GM18498 (cell line): ENCODE measurements around the gene DIS3L2.

ENCODE experiments used
- ATAC-seq: cut with Tn5 transposase; IDR thresholded peaks from one replicate; pipeline ENCODE4 v1.9.1; 2021; ENCODE audit warnings: mild to moderate bottlenecking, moderate library complexity; ENCODE audit not compliant: unreplicated experiment

The DIS3L2 gene, protein sequence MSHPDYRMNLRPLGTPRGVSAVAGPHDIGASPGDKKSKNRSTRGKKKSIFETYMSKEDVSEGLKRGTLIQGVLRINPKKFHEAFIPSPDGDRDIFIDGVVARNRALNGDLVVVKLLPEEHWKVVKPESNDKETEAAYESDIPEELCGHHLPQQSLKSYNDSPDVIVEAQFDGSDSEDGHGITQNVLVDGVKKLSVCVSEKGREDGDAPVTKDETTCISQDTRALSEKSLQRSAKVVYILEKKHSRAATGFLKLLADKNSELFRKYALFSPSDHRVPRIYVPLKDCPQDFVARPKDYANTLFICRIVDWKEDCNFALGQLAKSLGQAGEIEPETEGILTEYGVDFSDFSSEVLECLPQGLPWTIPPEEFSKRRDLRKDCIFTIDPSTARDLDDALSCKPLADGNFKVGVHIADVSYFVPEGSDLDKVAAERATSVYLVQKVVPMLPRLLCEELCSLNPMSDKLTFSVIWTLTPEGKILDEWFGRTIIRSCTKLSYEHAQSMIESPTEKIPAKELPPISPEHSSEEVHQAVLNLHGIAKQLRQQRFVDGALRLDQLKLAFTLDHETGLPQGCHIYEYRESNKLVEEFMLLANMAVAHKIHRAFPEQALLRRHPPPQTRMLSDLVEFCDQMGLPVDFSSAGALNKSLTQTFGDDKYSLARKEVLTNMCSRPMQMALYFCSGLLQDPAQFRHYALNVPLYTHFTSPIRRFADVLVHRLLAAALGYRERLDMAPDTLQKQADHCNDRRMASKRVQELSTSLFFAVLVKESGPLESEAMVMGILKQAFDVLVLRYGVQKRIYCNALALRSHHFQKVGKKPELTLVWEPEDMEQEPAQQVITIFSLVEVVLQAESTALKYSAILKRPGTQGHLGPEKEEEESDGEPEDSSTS

DNA sequence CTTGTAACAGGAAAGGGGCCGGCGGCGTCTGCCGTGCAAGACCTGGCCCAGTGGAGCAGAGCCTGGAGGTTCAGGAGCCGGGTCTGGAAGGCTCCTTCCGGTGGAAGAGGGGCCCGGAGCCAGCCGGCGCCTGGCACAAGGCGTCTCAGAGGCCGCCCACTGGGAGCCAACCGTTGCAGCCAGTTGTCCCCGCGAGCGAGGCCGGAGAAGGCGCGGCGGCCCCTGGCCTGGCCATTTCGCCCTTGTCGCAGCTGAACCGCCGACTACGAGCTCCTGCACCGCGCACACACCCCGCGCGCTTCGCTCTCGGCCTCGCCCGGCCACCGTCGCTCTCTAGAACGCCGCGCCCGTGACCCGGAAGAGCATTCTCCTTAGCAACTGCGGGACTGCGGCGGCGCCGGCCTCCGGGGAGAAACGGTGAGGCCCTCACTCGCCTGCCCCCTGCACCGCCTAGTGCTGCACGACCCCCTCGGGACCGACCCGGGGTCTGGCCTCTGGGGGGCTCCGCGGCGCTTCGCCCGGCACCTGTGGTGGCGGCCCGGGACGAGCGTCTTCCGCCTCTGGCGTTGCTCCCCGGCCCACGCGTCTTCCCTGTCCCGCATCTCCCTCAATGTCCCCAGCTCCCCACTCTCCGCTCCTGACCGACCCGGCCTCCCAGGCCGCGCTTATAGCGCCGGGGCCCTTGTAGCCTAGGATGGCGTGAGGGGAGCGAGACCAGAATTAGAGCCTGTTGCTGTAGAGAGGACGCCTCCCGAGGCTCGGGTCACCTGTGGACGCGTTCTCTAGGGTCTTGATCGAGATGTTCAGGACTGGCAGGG lies at the start of gene DIS3L2:
Gene DIS3L2, plus strand, starts transcription at position 365 of the 818 bp plus-strand sequence. CDS start 53,215 bp downstream, outside the sequence.
- peak; percentile 96 for ATAC-seq

DNA sequence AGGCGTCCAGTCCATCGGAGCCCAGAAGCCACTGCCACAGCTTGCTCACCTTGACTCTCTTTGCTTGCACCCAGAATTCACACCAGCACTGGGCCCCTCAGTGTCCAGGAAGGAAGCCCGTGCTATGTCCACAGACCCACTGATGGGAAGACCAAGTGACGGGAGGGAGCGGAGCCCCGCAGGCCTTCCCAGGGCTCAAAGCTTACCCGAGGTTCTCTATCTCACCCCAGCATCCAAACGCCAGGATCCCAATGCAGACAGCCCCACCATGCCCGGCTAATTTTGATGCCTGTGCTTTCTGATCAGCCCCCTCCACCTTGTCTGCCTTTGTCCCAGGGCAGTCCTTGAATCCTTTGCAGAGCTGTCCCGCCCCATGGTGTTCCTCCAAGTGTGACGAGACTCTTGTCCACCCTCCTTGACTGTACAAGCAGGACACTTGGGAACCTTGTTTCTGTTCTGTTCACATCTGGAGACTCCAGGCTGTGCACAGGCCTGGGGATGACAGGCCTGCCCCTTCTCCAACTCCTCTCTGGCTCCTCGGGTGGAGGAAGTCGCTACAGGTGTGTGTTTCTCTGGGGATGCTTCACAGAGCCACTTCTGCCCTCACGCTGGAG lies 47.3 kb upstream of the DIS3L2 start:
- ATAC-seq = no peak

DNA sequence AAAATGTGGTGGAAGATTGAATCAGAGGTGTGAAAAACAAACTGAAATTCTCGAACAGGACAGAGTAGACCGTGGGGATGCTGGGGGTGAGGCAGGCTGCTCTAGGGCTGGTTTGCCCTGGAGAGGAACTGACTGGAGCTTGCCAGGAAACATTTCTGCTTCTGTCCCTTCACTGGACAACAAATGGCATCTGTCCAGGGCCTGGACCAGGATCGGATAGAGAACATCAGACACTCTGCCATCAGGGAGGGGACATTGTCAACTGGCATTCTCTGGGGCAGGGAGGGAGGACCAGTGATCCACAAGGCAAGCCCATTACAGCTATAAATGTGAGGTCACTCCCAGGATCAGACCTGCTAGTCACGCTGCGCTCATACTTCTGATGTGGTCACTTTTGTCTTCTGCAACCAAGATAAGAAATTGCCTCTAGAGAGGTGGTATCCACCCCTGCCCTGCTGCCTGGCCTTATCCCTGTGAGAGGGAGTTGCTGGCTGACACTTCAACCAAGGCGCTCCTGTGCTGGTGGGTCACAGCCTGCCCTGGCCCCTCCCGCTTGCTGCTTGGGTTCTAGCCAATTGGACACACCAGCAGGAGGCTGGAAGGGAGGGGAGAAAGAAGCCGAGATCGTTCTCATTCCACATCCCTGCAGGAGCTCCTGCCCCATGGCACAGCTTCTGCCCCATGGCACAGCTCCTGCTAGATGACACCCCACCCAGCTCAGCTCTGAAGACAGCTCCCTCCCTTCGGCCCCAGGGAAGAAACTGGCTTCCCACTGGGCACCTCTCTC lies 44.0 kb upstream of the DIS3L2 start:
- no peak for ATAC-seq

DNA sequence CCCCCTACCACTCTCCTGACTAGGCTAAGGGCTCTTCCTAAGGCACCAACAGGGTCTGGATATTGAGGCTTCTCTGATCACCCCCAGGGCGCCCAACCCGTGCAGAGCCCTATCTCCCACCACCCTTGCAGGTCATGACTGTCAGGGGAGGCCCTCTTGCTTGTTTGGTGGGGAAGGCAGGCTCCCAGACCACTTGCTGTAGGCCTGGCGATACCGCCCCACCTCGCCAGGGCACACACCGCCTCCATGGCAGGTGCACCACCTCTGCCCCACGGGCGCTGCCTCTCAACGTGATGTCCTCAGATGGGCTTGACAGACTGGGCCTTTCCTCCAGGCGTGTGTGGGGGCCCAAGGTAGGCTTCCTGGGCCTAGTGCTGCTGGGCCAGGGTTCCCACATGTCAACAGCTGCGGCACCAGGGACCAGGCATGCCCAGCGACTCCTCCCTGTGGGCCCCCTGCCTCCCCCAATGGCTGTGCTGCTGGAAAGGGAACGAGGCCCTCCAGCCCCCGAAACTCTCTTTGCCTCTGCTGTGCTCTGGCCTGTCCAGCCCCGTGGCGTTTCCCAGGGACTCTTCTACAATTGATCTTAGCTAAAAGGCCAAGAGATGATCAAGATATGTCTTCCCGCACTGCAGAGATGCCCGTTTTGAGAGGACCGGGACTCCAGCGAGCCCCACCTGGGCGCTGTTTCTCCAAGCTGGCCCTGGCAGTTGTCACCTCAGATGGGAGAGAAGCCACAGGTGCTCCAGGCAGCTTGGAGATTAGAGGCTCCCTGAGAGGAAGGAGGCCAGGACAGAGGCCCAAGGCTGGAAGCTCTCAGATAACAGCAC lies 42.8 kb upstream of the DIS3L2 start:
- ATAC-seq = no peak

DNA sequence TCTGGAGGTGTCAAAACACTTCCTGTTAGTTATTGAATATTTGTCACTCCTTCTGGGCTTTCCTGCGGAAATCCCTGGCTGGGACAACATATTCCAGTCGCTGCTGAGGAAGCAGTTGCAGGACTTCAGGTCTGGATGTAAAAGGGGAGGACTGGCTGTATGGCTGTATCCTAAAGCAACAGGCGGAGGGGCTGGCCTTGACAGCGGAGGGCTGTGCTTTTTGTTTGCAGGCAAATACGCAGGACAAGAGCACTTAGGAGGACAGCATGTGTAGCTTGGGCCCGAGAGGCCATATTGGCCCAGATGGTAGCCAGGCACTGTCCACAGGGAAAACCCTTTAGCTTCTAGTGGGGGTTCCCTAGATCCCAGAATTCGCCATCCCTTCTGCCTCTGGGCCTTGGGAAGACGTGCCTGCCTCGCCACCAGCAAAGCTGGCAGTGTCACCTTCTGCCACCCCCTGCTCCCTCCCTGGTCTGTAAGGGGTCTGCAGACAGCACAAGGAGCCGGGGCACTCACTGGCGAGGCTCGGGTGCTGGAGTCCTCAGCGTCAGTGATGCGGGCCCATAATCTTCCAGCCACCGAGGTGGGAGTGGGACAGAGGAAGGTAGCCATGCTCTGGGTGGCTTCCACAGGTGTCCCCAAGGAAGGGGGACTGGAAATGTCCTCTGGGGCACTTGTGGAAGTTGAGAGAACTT lies 42.0 kb upstream of the DIS3L2 start:
- ATAC-seq = no peak

DNA sequence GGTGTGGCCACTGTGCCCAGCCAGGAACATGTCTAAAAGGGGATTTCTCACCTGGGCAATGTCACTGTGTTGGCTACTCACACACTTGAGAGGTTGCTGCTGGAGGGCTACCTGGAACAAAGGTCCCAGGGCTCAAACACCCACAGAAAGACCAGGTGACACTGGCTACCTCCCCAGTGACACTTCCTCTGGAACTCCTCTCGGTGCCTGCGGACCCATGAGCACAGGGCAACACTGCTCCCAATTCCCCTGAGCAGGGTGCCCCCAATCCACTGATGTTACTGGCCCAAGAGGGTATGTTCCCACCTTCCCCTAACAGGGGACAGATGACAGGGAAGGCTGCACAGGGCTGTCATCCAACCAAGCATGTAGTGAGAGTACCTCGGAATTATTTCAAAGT lies 41.1 kb upstream of the DIS3L2 start:
- ATAC-seq = no peak

DNA sequence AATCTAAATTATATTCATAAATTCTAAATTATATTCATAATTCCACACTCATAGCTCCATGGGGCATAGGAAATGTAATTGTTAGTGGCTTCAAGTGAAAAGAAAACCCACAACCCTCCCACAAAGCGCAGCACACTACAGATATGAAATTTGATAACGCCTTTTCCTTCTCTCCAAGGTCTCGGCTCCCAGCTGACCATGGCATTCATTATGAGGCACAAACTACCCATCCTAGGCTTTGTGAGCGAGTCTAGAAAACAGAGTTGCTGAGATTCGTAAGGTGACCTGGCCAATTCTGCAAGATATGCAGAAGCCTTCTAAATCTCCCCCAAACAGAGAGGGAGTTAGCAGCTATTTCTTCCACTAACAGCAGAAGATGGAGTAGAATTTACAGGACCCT lies 40.7 kb upstream of the DIS3L2 start:
- ATAC-seq = no peak

DNA sequence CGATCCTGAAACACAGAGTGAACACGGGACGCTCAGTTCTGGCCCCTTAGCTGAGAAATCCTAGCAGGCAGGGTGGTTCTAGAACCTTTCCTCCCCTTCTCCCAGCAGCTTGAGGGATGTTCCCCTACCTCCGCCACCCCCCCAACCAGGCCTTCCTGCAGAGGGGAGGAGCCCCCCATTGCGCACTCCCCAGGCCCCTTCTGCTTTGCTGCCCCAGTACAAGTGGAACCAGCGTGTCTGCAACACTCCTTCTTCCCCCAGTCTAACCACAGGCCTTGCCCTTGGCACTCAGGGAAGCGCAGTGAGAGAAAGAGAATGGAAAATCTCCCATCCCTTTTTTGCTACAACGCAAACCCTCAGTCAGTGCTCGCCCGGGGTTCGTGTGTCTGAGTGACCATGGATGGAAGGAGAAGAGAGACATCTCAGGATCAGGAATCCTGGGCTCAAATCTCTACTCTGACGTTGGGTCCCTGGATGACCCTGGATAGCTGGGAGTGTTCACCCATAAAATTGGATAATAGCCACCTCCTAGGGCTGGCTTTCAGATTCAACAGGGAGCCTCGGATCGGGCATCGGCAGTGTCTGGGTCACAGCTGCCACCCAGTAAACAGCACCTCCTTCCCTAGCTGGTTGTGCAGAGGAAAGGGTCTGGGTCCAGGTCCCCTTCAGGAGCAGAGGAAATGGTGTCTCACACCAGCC lies 39.1 kb upstream of the DIS3L2 start:
- no peak for ATAC-seq

DNA sequence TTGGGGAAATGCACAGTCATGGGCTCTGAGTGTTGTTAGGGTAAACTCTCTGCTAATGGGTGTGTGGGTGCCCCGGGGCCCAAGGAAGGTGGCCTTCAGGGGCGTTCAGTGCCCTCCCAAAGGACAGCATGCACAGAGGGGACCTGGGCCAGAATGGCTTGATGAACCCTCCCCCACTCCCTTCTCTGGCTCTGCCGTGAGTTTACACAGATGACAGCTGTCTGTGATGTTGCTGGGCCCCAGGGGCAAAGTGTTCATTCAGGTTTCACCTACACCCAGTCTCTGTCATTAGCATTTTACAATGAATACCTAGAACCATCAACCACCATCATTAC lies 38.5 kb upstream of the DIS3L2 start:
- ATAC-seq = no peak

DNA sequence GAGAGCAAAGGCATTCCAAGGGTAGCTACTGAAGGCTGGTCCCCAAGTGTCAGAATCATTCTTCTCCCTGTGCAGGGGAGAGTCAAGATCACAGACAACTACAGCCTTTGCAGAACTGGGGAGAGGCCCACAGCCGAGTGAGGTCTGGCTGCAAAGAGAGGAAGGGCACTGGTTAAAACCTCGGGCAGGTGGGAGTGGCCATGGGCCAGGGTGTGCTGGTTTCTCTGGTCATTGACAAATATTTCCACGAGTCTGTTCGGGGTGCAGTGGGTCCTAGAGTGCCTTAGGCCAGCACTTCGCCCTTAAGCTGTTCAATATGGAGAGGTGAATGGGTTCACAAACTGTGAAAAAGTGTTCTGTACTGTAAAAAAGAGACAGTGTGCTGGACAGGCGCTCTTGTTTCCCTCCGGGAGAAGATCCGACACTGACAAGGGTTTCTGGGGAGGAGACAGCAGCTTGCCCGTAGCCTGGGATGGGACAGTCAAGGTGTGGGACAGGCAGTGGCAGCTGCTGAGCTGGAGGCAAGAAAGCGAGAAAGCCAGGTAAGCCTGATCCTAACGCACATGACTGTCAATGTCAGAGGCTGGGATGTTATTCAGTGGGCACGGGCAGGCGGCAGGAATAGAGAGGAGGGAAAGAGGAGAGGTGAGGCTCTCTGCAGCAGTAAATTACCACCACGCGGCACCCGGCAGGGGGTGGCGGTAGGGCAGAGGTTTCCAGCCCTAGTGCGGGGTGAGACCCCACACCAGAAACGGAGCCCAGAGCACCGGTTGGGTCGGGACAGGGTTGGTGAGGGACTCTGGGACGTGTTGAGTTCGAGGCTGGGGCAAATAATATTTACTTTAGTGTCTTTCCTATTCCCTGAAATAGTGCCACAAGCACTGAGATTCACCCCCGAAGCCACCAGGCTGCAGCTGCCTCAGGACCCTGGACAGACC lies 37.3 kb upstream of the DIS3L2 start:
- no peak for ATAC-seq

DNA sequence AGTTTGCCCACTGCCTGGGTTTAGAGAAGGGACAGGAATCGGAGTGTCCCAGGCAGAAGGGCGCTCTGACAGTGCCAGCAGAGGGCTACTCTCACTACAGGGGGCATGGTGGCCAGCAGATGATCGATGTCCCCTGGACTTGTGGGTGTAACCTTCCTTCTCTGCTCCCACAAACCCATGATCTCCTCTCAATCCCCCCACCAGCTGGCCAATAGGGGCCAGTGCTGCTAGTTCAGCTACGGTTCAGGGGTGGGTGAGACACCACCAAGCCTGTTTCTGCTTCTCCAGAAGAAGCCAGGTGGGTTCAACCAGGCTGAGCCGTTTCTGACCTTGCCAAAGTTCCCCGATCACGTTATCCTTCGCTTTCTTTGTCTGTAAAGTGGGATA lies 36.6 kb upstream of the DIS3L2 start:
- ATAC-seq = no peak

DNA sequence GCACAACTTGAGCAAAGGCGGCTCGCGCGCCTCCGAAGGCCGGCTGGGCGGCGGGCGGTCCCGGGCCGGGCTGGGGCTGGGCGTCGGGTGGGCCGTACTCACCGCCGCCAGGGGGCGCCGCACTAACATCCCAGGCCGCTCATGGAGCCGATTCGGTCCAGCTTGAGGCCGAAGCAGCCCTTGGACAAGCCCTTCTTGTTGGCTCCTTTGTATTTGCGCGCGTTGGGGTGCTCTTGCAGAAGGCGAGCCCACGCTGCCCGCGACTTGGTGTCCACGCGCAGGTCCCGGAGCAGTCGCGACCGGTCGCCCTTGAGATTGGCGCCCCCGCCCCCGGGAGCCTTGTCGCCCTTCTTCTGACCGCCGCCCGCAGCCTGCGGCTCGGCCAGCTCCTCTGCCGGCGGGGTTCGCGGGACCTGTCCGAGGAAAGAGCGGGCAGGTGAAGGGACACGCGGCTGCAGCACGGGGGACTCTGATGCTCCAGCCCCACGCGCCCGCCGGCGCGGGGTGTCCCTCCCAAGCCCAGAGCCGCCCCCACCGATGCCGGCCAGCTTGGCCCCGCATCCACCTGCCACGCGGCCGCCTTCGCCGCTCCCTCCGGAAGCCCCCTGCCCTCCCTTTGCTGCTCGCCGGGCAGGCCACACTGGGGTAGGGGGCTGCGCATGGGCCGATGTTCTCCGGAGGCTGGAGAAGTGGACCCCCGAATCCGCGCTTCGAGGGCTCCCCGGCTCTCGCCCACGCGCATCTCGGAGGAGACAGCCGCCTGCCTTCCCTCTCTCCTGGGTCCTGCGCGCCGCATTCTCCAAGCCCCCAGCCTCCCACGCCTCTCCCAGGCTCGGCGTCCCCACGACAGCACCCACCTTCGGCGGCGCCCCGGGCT lies 36.0 kb upstream of the DIS3L2 start:
- ATAC-seq = peak; percentile 58

DNA sequence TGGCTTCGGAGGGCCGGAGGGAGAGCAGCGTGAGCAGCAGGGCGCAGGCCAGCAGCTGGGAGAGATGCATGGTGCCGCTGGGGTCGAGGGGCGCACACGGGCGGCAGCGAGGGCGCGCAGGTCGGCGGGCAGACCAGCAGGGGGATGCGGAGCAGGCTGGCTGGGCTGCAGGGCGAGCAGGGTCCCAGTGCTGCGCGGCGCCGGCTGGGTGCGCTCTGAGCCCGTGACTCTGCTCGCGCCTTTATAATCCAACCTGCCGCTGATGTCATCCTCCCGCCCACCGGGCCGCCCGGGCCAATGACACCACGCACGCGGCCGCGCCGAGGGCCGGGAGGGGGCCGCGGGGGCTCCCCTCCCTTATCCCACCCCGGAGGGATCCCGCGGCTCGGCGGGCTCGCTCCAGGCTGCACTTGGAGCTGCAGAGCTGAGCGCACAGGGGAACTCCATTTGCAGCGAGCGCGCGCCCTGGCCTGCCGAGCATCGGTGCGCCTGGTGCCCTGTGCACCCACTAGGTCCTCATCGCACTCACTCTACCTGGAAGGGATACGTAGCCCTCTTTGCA lies 35.3 kb upstream of the DIS3L2 start, which contains the start of gene NPPC:
Gene NPPC, minus strand, starts transcription at position 217 of the 562 bp plus-strand sequence. Its CDS starts 147 bp downstream, at position 70.
- ATAC-seq = peak; percentile 61

DNA sequence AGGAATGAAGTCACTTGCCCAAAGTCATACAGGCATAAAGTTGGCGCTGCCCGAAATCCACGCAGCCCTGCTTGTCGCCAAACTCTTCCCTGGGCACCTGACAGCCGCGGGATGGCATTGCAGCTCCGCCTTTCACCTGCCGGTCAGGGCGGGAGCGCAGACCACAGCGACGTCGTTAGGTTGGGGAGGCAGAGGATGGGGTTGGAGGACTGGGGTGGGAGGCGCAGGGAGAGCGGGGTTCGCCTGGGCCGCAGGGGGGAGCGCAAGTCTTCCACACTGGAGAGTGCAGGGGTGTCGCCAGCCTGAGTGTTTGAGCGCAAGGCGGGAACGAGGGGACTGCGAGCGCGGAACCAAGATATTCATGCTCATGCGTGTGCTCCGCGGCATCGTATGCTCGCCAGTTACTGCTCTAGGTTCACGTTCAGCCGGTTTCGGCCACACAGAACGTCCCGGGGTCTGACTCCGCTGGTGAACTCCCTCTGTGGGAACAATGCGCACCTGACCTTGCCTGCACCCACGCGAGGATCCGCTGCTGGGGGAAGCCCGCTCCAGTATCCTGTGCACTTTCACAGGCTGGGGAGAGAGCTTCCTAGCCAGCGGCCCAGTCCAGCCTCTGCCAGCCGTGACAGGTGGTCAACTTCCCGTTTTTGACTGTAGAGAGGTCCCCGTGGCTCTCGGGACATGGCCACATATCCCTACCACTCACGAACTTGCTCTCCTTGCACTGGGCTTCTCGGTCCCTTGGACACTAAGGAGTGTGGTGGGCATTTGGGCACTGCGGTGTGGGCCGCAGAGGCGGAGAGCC lies 34.5 kb upstream of the DIS3L2 start:
- ATAC-seq = peak; percentile 25

DNA sequence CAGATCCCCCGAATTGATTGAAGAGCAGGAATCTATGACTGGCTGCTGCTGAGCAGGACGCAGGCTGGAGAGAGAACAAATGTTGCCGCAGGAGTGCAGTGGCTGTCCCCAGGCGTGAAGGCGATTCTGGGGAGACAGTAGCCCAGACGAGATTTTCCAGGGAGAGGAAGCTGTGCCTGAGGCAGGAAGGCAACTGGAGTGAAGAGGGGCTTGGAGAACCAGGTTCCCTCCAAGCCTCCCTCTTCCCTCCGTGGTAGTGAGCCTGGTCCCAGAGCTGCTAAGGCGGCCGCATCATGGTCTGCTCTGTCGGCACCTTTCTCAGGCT lies 34.0 kb upstream of the DIS3L2 start:
- no peak for ATAC-seq
